Ovary (tissue), 9 donors: ENCODE data around the gene STK38. TPM values are rescaled to one million over a fixed set of nuclear protein-coding genes. Genes with fewer than 3 reads are reported as not detected.

Experiments used
- DNase-seq, 5 donors: peaks; one replicate each; pipeline ENCODE4 v3.0.0-alpha.2; 2019 to 2020
- H3K27ac ChIP-seq, 2 donors: fragments of 200-600 bp; one replicate each; pipeline versions ENCODE4 v1.5.1 to v1.8.0; 2019 to 2022
- H3K27me3 ChIP-seq: fragments of 200-600 bp; one replicate; pipeline ENCODE4 v1.8.0; 2022
- H3K36me3 ChIP-seq: fragments of 200-600 bp; sonication (generic); one replicate; pipeline ENCODE4 v1.5.1; 2019
- H3K4me1 ChIP-seq: one replicate; pipeline ENCODE4 v1.8.1; 2013; ENCODE audit warnings: mild to moderate bottlenecking, moderate library complexity; ENCODE audit not compliant: insufficient read depth
- H3K4me3 ChIP-seq: fragments of 200-600 bp; sonication (generic); one replicate; pipeline ENCODE4 v1.5.1; 2017
- H3K9me3 ChIP-seq, 2 donors: fragments of 200-600 bp in 1 of 2; sonication (generic) in 1 of 2; one replicate each; pipeline versions ENCODE4 v1.5.1 to v1.8.1; 2013 to 2019; ENCODE audit warnings: mild to moderate bottlenecking in 1 of 2, moderate library complexity in 1 of 2
- CTCF ChIP-seq, 3 donors: fragments of 450-650 bp in 2 of 3; fragments of 200-600 bp in 1 of 3; IDR thresholded peaks; one replicate each; pipeline versions ENCODE4 v1.5.1 to v1.8.0; 2016 to 2022; ENCODE audit warnings: antibody characterized with exemption in 3 of 3, mild to moderate bottlenecking in 1 of 3
- EP300 ChIP-seq: sonication (generic); formaldehyde crosslinking; IDR thresholded peaks from one replicate; pipeline ENCODE4 v1.6.1; 2017; ENCODE audit warnings: antibody characterized with exemption
- POLR2A ChIP-seq: fragments of 450-650 bp; IDR thresholded peaks from one replicate; pipeline ENCODE4 v1.6.1; 2017; ENCODE audit warnings: antibody characterized with exemption, mild to moderate bottlenecking, moderate library complexity
- WGBS, 3 donors: extraction: QIAGEN DNeasy Blood & Tissue Kit in 1 of 3; methylation state at CpG; one replicate each; pipeline versions ENCODE4 v1.1.5 to v1.1.7; 2013 to 2017; 5-methylcytosine and 5-hydroxymethylcytosine counted together
- intact Hi-C, 4 donors: fragments of 100-400 bp; cut with DNase I; formaldehyde crosslinking; loops; one replicate each; pipeline versions ENCODE4 v1.11.0 to v1.15.1; 2022 to 2023
- polyA plus RNA-seq, 2 donors: library from polyadenylated mRNA; stranded (reverse); fragments of 200-250 nt in 1 of 2; fragments of 350-450 nt in 1 of 2; fragmentation: Illumina TruSeq in 1 of 2; extraction: RNeasy Lipid Tissue Mini Kit (QIAGEN cat#74804) in 1 of 2; gene quantifications; one replicate each; pipeline ENCODE4 v1.2.3, GENCODE V29; 2013 to 2014
- total RNA-seq, 7 donors: library from RNA; depleted of rRNA in 2 of 7; stranded (reverse); fragments of >200 nt in 2 of 7; fragmentation: NEBNext Ultra II Directional in 3 of 7; extraction: Animal tissue kit (Norgen Biotek cat#: 25700) in 3 of 7; gene quantifications; one replicate each; pipeline versions ENCODE4 v1.1.0 to v1.2.4, GENCODE V29; 2016 to 2023
- donor health status: DM: no; HTN: no; CAD: no; lungs with moderate emphysema.
- donor health status: DM: no; HTN: no; CAD: no.
- donor health status: Bipolar disorder and iron deficiency.
- donor health status: DM: yes; HTN: yes; CAD: no.
- donor health status: DM: no; HTN: no; CAD: no.
- donor health status: DM: yes; HTN: yes; CAD: no.

STK38 gene
- total and polyA plus RNA-seq, 9 donors: 8.9 to 35.4 (median 15.5) TPM

- H3K36me3 ChIP-seq: no peaks in the 10 kb centered on the region
- H3K4me3 ChIP-seq: no peak overlapping the region
- DNase-seq: no peak
- H3K9me3 ChIP-seq: no peaks in the 10 kb centered on the region
- intact Hi-C loops: loop anchor here in 2 of 4 donors (5.0 to 10.0 kb wide), 2 partner anchors 47 to 710 kb away; no protein-coding TSS in a partner anchor
- no peaks in the 10 kb centered on the region for H3K4me1 ChIP-seq
- H3K27me3 ChIP-seq: no peaks in the 10 kb centered on the region
- no peak overlapping the region for H3K27ac ChIP-seq
- TF ChIP-seq CTCF (IDR thresholded peaks at IDR 0.05) (no peak), EP300 (no peak), POLR2A (no peak)
- 94 to 98% (median 97%) methylated on average over 5 of the region's 5 CpGs for WGBS, 3 donors
Observed at GRCh38 chr6:36495086-36495485, 52.2 kb downstream of the STK38 start.

GRCh38 chr6:36493859-36494258, 53.4 kb downstream of the STK38 start:
- no peak for TF ChIP-seq CTCF (IDR thresholded peaks at IDR 0.05)
- no peak for TF ChIP-seq EP300
- TF ChIP-seq POLR2A: no peak
- Histone ChIP-seq H3K27me3 (no peaks in the 10 kb centered on the region), H3K9me3 (no peaks in the 10 kb centered on the region), H3K4me3 (no peak overlapping the region), H3K36me3 (no peaks in the 10 kb centered on the region), H3K27ac (no peak overlapping the region), H3K4me1 (peaks cover 2% of the 10 kb centered on the region)
- intact Hi-C loops: loop anchor here in 1 of 4 donors (10.0 kb wide), 1 partner anchor 711 kb away; no protein-coding TSS in a partner anchor
- WGBS, 3 donors: 69 to 72% (median 69%) methylated on average over 2 of the region's 2 CpGs
- DNase-seq: no peak

GRCh38 chr6:36493319-36493718, 54.0 kb downstream of the STK38 start:
- WGBS, 3 donors: 78 to 85% (median 83%) methylated on average over 6 of the region's 6 CpGs
- Histone ChIP-seq H3K27me3 (no peaks in the 10 kb centered on the region), H3K4me3 (no peak overlapping the region), H3K27ac (no peak overlapping the region), H3K36me3 (no peaks in the 10 kb centered on the region), H3K4me1 (peaks cover 2% of the 10 kb centered on the region), H3K9me3 (no peaks in the 10 kb centered on the region)
- intact Hi-C loops: loop anchor here in 1 of 4 donors (10.0 kb wide), 1 partner anchor 711 kb away; no protein-coding TSS in a partner anchor
- DNase-seq: no peak
- TF ChIP-seq CTCF (IDR thresholded peaks at IDR 0.05) (no peak), EP300 (no peak), POLR2A (no peak)

- Histone ChIP-seq H3K27me3 (no peaks in the 10 kb centered on the region), H3K9me3 (no peaks in the 10 kb centered on the region), H3K4me3 (no peak overlapping the region), H3K36me3 (no peaks in the 10 kb centered on the region), H3K4me1 (peaks cover 2% of the 10 kb centered on the region), H3K27ac (no peak overlapping the region)
- DNase-seq: no peak
- intact Hi-C loops: loop anchor here in 1 of 4 donors (10.0 kb wide), 1 partner anchor 712 kb away; no protein-coding TSS in a partner anchor
- 83 to 95% (median 84%) methylated on average over 1 of the region's 1 CpG for WGBS, 3 donors
- TF ChIP-seq POLR2A: no peak
- TF ChIP-seq CTCF (IDR thresholded peaks at IDR 0.05): no peak
- no peak for TF ChIP-seq EP300
Observed at GRCh38 chr6:36492621-36493020, 54.7 kb downstream of the STK38 start.
